ENCODE data around the gene PTK7. TPM values are rescaled to one million over a fixed set of nuclear protein-coding genes. Genes with fewer than 3 reads are reported as not detected.

Gene PTK7
- total and polyA plus RNA-seq, 2 experiments from 2014 or later, result 46.1 to 147 TPM

GRCh38 chr6:43175676-43176422 is 99.7 kb downstream of the PTK7 start:
- peaks cover 61% of the 10 kb centered on the region for H3K36me3 Mint-ChIP-seq (ENCODE audit: low read depth)
- H3K27ac Mint-ChIP-seq, result no peak overlapping the region

More at GRCh38 chr6:43175676-43176422, 99.7 kb downstream of the PTK7 start:
- Histone ChIP-seq H3K4me1 (ENCODE audit: insufficient read depth) (peaks cover 19% of the 10 kb centered on the region), H3K4me2 (no peak overlapping the region), H2AFZ (no peak overlapping the region), H3K27ac (ENCODE audit: low read depth) (peak overlapping the region; percentile 50; the same call in 1 of the 2 replicates), H3K36me3 (ENCODE audit: insufficient read depth) (peaks cover 29% of the 10 kb centered on the region), H3K79me2 (replicated peaks; ENCODE audit: insufficient read depth) (peaks cover 32% of the 10 kb centered on the region), H3K9me2 (ENCODE audit: insufficient read depth) (no peaks in the 10 kb centered on the region), H3K27me3 (ENCODE audit: insufficient read depth) (peaks cover 9% of the 10 kb centered on the region), H4K20me1 (replicated peaks; ENCODE audit: insufficient read depth) (peaks cover 19% of the 10 kb centered on the region), H3K4me3 (no peak overlapping the region), H3F3A (replicated peaks; ENCODE audit: low read depth) (peaks cover 11% of the 10 kb centered on the region; the same call in 1 of the 2 replicates)
- ATAC-seq, result no peak
- TF ChIP-seq ETS1 (IDR thresholded peaks at IDR 0.05) (no peak), POLR2AphosphoS5 (IDR thresholded peaks at IDR 0.05; ENCODE audit: low read depth) (no peak), NANOG (IDR thresholded peaks at IDR 0.05; ENCODE audit: borderline replicate concordance) (no peak), STAT1 (IDR thresholded peaks at IDR 0.05; ENCODE audit: unreplicated experiment) (no peak), JUNB (IDR thresholded peaks at IDR 0.05; ENCODE audit: unreplicated experiment) (no peak), ZNF462 (CRISPR knock-in tag; IDR thresholded peaks at IDR 0.05) (no peak), CREB1 (CRISPR knock-in tag; IDR thresholded peaks at IDR 0.05; ENCODE audit: low read depth) (no peak), EZH2 (IDR thresholded peaks at IDR 0.05; ENCODE audit: low read depth, unreplicated experiment) (no peak), REST (IDR thresholded peaks at IDR 0.05; ENCODE audit: unreplicated experiment) (no peak), CTCF (conservative IDR thresholded peaks at IDR 0.05; ENCODE audit: low read depth in 2 of 2) (no peak), ZNF331 (CRISPR knock-in tag; IDR thresholded peaks at IDR 0.05; ENCODE audit: low read depth) (no peak), EZH2phosphoT487 (IDR thresholded peaks at IDR 0.05; ENCODE audit: unreplicated experiment) (no peak), ZNF114 (CRISPR knock-in tag; IDR thresholded peaks at IDR 0.05) (no peak)
- Mint-ChIP-seq H3K27me3 (ENCODE audit: insufficient read depth, low read depth, poor library complexity) (peaks cover 24% of the 10 kb centered on the region), H3K4me3 (no peak overlapping the region), H3K9me3 (no peaks in the 10 kb centered on the region; the same call in 1 of the 3 replicates), H3K4me1 (peaks cover 28% of the 10 kb centered on the region)
- no peak for DNase-seq (ENCODE audit: low spot score)

Data from GM23338 (cell line).